SK-N-SH treated with all-trans-retinoic acid at 6 μM for 48 hours (cell line): ENCODE measurements around the gene ABCG2.

Source experiments
- ATAC-seq: fragments of 200-7000 bp; cut with Tn5 transposase; 3 replicates; pipeline ENCODE4 v1.9.1; 2020; ENCODE audit warnings: mild to moderate bottlenecking, moderate library complexity
- ARNTL ChIP-seq: fragments of 450-650 bp; formaldehyde crosslinking; IDR thresholded peaks from 2 replicates; pipeline ENCODE4 v1.5.0; 2020; ENCODE audit warnings: low read depth, mild to moderate bottlenecking, moderate library complexity, borderline replicate concordance
- BACH2 ChIP-seq: fragments of 250-450 bp; sonication (Bioruptor Pico); IDR thresholded peaks from 2 replicates; pipeline ENCODE4 v1.9.0; 2021; ENCODE audit warnings: mild to moderate bottlenecking, borderline replicate concordance
- CREB5 ChIP-seq: fragments of 250-450 bp; sonication (Bioruptor Pico); IDR thresholded peaks from 2 replicates; pipeline ENCODE4 v1.5.1; 2020; ENCODE audit warnings: low read depth, mild to moderate bottlenecking, moderate library complexity
- CSDC2 ChIP-seq: fragments of 250-450 bp; sonication (Bioruptor Pico); IDR thresholded peaks from 2 replicates; pipeline ENCODE4 v1.5.0; 2020; ENCODE audit warnings: mild to moderate bottlenecking, moderate library complexity
- ESRRG ChIP-seq: fragments of 250-450 bp; sonication (Bioruptor Pico); IDR thresholded peaks from 2 replicates; pipeline ENCODE4 v1.6.1; 2021; ENCODE audit warnings: mild to moderate bottlenecking
- GLIS3 ChIP-seq: fragments of 250-450 bp; sonication (Bioruptor Pico); IDR thresholded peaks from 2 replicates; pipeline ENCODE4 v1.5.0; 2020; ENCODE audit warnings: mild to moderate bottlenecking, moderate library complexity
- OSR1 ChIP-seq: fragments of 250-450 bp; sonication (Bioruptor Pico); IDR thresholded peaks from 2 replicates; pipeline ENCODE4 v1.8.0; 2022; ENCODE audit warnings: moderate library complexity, mild to moderate bottlenecking, inconsistent platforms
- PPARA ChIP-seq: fragments of 250-450 bp; sonication (Bioruptor Pico); IDR thresholded peaks from 2 replicates; pipeline ENCODE4 v1.5.0; 2020; ENCODE audit warnings: mild to moderate bottlenecking, borderline replicate concordance
- RARB ChIP-seq: fragments of 250-450 bp; sonication (Bioruptor Pico); IDR thresholded peaks from 2 replicates; pipeline ENCODE4 v1.8.0; 2021; ENCODE audit warnings: mild to moderate bottlenecking, moderate library complexity
- SNAI2 ChIP-seq: fragments of 250-450 bp; sonication (Bioruptor Pico); IDR thresholded peaks from 2 replicates; pipeline ENCODE4 v1.5.0; 2020; ENCODE audit warnings: mild to moderate bottlenecking, moderate library complexity
- TCF4 ChIP-seq: fragments of 250-450 bp; sonication (Bioruptor Pico); IDR thresholded peaks from 2 replicates; pipeline ENCODE4 v1.8.0; 2021; ENCODE audit warnings: mild to moderate bottlenecking, moderate library complexity, borderline replicate concordance
- TOX ChIP-seq: fragments of 250-450 bp; sonication (Bioruptor Pico); IDR thresholded peaks from 2 replicates; pipeline ENCODE4 v1.8.0; 2021; ENCODE audit warnings: mild to moderate bottlenecking, moderate library complexity, borderline replicate concordance
- ZC3H10 ChIP-seq: fragments of 250-450 bp; sonication (Bioruptor Pico); IDR thresholded peaks from 2 replicates; pipeline ENCODE4 v1.5.1; 2021; ENCODE audit warnings: mild to moderate bottlenecking, moderate library complexity
- ZFP3 ChIP-seq: fragments of 250-450 bp; sonication (Bioruptor Pico); IDR thresholded peaks from 2 replicates; pipeline ENCODE4 v1.5.0; 2020; ENCODE audit warnings: mild to moderate bottlenecking, moderate library complexity
- ZFP30 ChIP-seq: fragments of 450-650 bp; formaldehyde crosslinking; IDR thresholded peaks from 2 replicates; pipeline ENCODE4 v1.5.0; 2022; ENCODE audit warnings: mild to moderate bottlenecking, moderate library complexity
- ZNF70 ChIP-seq: fragments of 450-650 bp; formaldehyde crosslinking; IDR thresholded peaks from 2 replicates; pipeline ENCODE4 v1.5.0; 2020; ENCODE audit warnings: mild to moderate bottlenecking, moderate library complexity
- ZNF8 ChIP-seq: fragments of 450-650 bp; formaldehyde crosslinking; IDR thresholded peaks from 2 replicates; pipeline ENCODE4 v1.5.0; 2020; ENCODE audit warnings: mild to moderate bottlenecking, moderate library complexity
- TF ChIP-seq, protein P1 (sequence below): fragments of 250-450 bp; sonication (Bioruptor Pico); IDR thresholded peaks from 2 replicates; pipeline ENCODE4 v1.8.0; 2021; ENCODE audit warnings: low read depth, mild to moderate bottlenecking, moderate library complexity, borderline replicate concordance
- TF ChIP-seq, protein P2 (sequence below): fragments of 250-450 bp; sonication (Bioruptor Pico); IDR thresholded peaks from 2 replicates; pipeline ENCODE4 v1.5.0; 2020; ENCODE audit warnings: mild to moderate bottlenecking, moderate library complexity
- TF ChIP-seq, protein P3 (sequence below): fragments of 250-450 bp; sonication (Bioruptor Pico); IDR thresholded peaks from 2 replicates; pipeline ENCODE4 v1.8.0; 2020; ENCODE audit warnings: mild to moderate bottlenecking, moderate library complexity, borderline replicate concordance
- TF ChIP-seq, protein P4 (sequence below): fragments of 250-450 bp; sonication (Bioruptor Pico); IDR thresholded peaks from 2 replicates; pipeline ENCODE4 v1.5.1; 2021; ENCODE audit warnings: mild to moderate bottlenecking, moderate library complexity

ABCG2 gene

DNA sequence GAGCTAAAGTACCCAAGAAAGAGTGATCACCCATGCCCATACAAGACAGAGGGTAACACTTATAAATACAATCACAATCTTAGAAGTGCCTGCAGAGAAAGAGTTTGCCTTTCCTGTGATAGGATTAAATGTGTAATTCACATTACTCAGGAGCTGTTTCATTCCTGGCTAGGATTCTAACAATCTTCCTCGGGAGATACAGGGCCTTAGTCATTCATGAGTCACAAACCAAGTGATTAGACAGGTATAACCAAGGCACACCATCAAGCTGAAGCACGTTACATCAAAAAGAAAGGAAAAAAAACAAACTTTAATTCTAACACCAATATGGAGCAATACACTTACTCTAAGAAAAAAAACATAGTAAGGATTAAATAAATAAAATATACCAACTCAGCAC, 14.9 kb downstream of the ABCG2 start:
- no peak for TF ChIP-seq ZNF8 (CRISPR knock-in tag)
- no peak for TF ChIP-seq ESRRG (CRISPR knock-in tag)
- TF ChIP-seq, protein P1, sequence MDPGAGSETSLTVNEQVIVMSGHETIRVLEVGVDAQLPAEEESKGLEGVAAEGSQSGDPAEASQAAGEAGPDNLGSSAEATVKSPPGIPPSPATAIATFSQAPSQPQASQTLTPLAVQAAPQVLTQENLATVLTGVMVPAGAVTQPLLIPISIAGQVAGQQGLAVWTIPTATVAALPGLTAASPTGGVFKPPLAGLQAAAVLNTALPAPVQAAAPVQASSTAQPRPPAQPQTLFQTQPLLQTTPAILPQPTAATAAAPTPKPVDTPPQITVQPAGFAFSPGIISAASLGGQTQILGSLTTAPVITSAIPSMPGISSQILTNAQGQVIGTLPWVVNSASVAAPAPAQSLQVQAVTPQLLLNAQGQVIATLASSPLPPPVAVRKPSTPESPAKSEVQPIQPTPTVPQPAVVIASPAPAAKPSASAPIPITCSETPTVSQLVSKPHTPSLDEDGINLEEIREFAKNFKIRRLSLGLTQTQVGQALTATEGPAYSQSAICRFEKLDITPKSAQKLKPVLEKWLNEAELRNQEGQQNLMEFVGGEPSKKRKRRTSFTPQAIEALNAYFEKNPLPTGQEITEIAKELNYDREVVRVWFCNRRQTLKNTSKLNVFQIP (CRISPR knock-in tag), result no peak
- TF ChIP-seq ZFP30 (CRISPR knock-in tag), result no peak
- no peak for TF ChIP-seq OSR1 (CRISPR knock-in tag)
- no peak for TF ChIP-seq TOX (CRISPR knock-in tag)
- TF ChIP-seq, protein P2, sequence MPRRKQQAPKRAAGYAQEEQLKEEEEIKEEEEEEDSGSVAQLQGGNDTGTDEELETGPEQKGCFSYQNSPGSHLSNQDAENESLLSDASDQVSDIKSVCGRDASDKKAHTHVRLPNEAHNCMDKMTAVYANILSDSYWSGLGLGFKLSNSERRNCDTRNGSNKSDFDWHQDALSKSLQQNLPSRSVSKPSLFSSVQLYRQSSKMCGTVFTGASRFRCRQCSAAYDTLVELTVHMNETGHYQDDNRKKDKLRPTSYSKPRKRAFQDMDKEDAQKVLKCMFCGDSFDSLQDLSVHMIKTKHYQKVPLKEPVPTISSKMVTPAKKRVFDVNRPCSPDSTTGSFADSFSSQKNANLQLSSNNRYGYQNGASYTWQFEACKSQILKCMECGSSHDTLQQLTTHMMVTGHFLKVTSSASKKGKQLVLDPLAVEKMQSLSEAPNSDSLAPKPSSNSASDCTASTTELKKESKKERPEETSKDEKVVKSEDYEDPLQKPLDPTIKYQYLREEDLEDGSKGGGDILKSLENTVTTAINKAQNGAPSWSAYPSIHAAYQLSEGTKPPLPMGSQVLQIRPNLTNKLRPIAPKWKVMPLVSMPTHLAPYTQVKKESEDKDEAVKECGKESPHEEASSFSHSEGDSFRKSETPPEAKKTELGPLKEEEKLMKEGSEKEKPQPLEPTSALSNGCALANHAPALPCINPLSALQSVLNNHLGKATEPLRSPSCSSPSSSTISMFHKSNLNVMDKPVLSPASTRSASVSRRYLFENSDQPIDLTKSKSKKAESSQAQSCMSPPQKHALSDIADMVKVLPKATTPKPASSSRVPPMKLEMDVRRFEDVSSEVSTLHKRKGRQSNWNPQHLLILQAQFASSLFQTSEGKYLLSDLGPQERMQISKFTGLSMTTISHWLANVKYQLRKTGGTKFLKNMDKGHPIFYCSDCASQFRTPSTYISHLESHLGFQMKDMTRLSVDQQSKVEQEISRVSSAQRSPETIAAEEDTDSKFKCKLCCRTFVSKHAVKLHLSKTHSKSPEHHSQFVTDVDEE, result no peak
- TF ChIP-seq CREB5 (CRISPR knock-in tag), result no peak
- TF ChIP-seq ZC3H10, result no peak
- TF ChIP-seq RARB, result no peak
- no peak for TF ChIP-seq PPARA (CRISPR knock-in tag)
- no peak for TF ChIP-seq GLIS3
- no peak for TF ChIP-seq ARNTL
- ATAC-seq, result peak; percentile 60

DNA sequence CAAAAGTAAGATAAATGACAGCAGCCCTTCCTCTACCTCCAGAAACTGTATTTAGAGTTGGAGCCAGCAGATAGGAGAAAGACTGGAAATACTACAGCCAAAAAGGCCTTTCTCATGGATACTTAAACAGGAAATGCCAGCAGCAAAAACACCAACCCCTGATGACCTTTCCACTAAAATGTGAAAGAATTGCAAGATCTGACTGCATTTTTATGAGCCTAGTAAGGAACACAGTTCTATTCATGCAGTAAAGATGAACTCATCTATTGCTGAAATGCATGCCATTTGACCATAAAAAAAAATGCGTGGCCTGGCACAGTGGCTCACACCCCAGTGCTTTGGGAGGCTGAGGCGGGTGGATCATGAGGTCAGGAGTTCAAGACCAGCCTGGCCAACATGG, 19.9 kb downstream of the ABCG2 start:
- ATAC-seq, result no peak
- no peak for TF ChIP-seq ZFP30 (CRISPR knock-in tag)
- TF ChIP-seq TCF4 (CRISPR knock-in tag), result no peak
- TF ChIP-seq, protein P3, sequence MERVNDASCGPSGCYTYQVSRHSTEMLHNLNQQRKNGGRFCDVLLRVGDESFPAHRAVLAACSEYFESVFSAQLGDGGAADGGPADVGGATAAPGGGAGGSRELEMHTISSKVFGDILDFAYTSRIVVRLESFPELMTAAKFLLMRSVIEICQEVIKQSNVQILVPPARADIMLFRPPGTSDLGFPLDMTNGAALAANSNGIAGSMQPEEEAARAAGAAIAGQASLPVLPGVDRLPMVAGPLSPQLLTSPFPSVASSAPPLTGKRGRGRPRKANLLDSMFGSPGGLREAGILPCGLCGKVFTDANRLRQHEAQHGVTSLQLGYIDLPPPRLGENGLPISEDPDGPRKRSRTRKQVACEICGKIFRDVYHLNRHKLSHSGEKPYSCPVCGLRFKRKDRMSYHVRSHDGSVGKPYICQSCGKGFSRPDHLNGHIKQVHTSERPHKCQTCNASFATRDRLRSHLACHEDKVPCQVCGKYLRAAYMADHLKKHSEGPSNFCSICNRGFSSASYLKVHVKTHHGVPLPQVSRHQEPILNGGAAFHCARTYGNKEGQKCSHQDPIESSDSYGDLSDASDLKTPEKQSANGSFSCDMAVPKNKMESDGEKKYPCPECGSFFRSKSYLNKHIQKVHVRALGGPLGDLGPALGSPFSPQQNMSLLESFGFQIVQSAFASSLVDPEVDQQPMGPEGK (CRISPR knock-in tag), result no peak
- TF ChIP-seq, protein P4, sequence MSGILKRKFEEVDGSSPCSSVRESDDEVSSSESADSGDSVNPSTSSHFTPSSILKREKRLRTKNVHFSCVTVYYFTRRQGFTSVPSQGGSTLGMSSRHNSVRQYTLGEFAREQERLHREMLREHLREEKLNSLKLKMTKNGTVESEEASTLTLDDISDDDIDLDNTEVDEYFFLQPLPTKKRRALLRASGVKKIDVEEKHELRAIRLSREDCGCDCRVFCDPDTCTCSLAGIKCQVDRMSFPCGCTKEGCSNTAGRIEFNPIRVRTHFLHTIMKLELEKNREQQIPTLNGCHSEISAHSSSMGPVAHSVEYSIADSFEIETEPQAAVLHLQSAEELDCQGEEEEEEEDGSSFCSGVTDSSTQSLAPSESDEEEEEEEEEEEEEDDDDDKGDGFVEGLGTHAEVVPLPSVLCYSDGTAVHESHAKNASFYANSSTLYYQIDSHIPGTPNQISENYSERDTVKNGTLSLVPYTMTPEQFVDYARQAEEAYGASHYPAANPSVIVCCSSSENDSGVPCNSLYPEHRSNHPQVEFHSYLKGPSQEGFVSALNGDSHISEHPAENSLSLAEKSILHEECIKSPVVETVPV, result no peak
- TF ChIP-seq, protein P1 (CRISPR knock-in tag), result no peak
- no peak for TF ChIP-seq ARNTL
- no peak for TF ChIP-seq BACH2 (CRISPR knock-in tag)
- no peak for TF ChIP-seq CSDC2
- no peak for TF ChIP-seq OSR1 (CRISPR knock-in tag)
- no peak for TF ChIP-seq TOX (CRISPR knock-in tag)
- no peak for TF ChIP-seq SNAI2 (CRISPR knock-in tag)

GRCh38 chr4:88137112-88137511, 21.3 kb downstream of the ABCG2 start:
- TF ChIP-seq GLIS3, result no peak
- TF ChIP-seq ZNF8 (CRISPR knock-in tag), result no peak
- TF ChIP-seq ZFP3 (CRISPR knock-in tag), result no peak
- no peak for TF ChIP-seq ARNTL
- TF ChIP-seq ESRRG (CRISPR knock-in tag), result no peak
- no peak for TF ChIP-seq ZC3H10
- TF ChIP-seq OSR1 (CRISPR knock-in tag), result no peak
- TF ChIP-seq, protein P3 (CRISPR knock-in tag), result no peak
- no peak for TF ChIP-seq ZNF70
- TF ChIP-seq, protein P2, result no peak
- no peak for TF ChIP-seq BACH2 (CRISPR knock-in tag)
- TF ChIP-seq ZFP30 (CRISPR knock-in tag), result no peak
- ATAC-seq, result no peak
